ELF-1 (cell line): Measurements from ENCODE around the gene DNAJC11.
A peak's percentile ranks its signal among the peaks of the same experiment; 100 is the strongest.
"Not testable (repeated sequence)": the region's sequence is repeated elsewhere in the genome, so short reads cannot be mapped to it uniquely, and the experiment has no call there.

Experiments
- DNase-seq: peaks from one replicate; pipeline ENCODE4 v3.0.0-alpha.2; 2016; ENCODE audit warnings: low read depth, low spot score

DNAJC11 gene

GRCh38 chr1:6701437-6702153 is at the start of gene DNAJC11:
TSS of gene DNAJC11 (minus strand) at chr1:6701816. CDS start at chr1:6701800, 16 bp downstream.
- peak; percentile 87 for DNase-seq

GRCh38 chr1:6750490-6750889 is 48.9 kb upstream of the DNAJC11 start:
- no peak for DNase-seq

GRCh38 chr1:6747674-6748073 is 46.1 kb upstream of the DNAJC11 start:
- DNase-seq: no peak

- no peak for DNase-seq
Measured at GRCh38 chr1:6745073-6745472, 43.5 kb upstream of the DNAJC11 start.

GRCh38 chr1:6743189-6744101 is 41.8 kb upstream of the DNAJC11 start:
- DNase-seq: peak; percentile 31

GRCh38 chr1:6742676-6743188 is 41.1 kb upstream of the DNAJC11 start:
- peak; percentile 34 for DNase-seq

GRCh38 chr1:6738987-6739676 is 37.5 kb upstream of the DNAJC11 start:
- no peak for DNase-seq

- no peak for DNase-seq
Measured at GRCh38 chr1:6732942-6733341, 31.3 kb upstream of the DNAJC11 start.

- DNase-seq: no peak
Measured at GRCh38 chr1:6731905-6732304, 30.3 kb upstream of the DNAJC11 start.

GRCh38 chr1:6730880-6731279 is 29.3 kb upstream of the DNAJC11 start:
- no peak for DNase-seq

- DNase-seq: no peak
Measured at GRCh38 chr1:6730473-6730872, 28.9 kb upstream of the DNAJC11 start.

GRCh38 chr1:6727535-6727934 is 25.9 kb upstream of the DNAJC11 start:
- peak; percentile 75 for DNase-seq

- DNase-seq: no peak
Measured at GRCh38 chr1:6726253-6726652, 24.6 kb upstream of the DNAJC11 start.

GRCh38 chr1:6724517-6725141 is 23.0 kb upstream of the DNAJC11 start:
- DNase-seq: peak; percentile 43

- DNase-seq: no peak
Measured at GRCh38 chr1:6723621-6724428, 22.2 kb upstream of the DNAJC11 start.

- DNase-seq: no peak
Measured at GRCh38 chr1:6711174-6711573, 9.6 kb upstream of the DNAJC11 start.

- no peak for DNase-seq
Measured at GRCh38 chr1:6704746-6705145, 3.1 kb upstream of the DNAJC11 start.

- DNase-seq: no peak
Measured at GRCh38 chr1:6703016-6703415, 1.4 kb upstream of the DNAJC11 start.

- DNase-seq: no peak
Measured at GRCh38 chr1:6700853-6701436, 671 bp downstream of the DNAJC11 start.

- DNase-seq: not testable (repeated sequence)
Measured at GRCh38 chr1:6699915-6700314, 1.7 kb downstream of the DNAJC11 start.
